Left ventricle myocardium inferior (tissue), 1 donor: ENCODE results near the gene SEC14L5. TPM values are rescaled to one million over a fixed set of nuclear protein-coding genes. Genes with fewer than 3 reads are reported as not detected.

ENCODE experiments used
- DNase-seq: peaks from one replicate; pipeline ENCODE4 v3.0.0-alpha.2; 2020
- H3K27ac ChIP-seq: fragments of 200-600 bp; replicated peaks from 2 replicates; pipeline ENCODE4 v1.8.0; 2021
- H3K27me3 ChIP-seq: fragments of 200-600 bp; 2 replicates; pipeline ENCODE4 v1.8.0; 2021; ENCODE audit warnings: low read depth
- H3K36me3 ChIP-seq: fragments of 200-600 bp; 2 replicates; pipeline ENCODE4 v1.8.0; 2021
- H3K4me1 ChIP-seq: fragments of 200-600 bp; 2 replicates; pipeline ENCODE4 v1.8.0; 2021
- H3K4me3 ChIP-seq: fragments of 200-600 bp; 2 replicates; pipeline ENCODE4 v1.8.0; 2021; ENCODE audit warnings: mild to moderate bottlenecking, moderate library complexity
- H3K9me3 ChIP-seq: fragments of 200-600 bp; replicated peaks from 2 replicates; pipeline ENCODE4 v1.8.0; 2021
- intact Hi-C: fragments of 100-400 bp; cut with micrococcal nuclease; formaldehyde crosslinking; loops from one replicate; pipeline ENCODE4 v1.11.0; 2022
- total RNA-seq: library from RNA; stranded (reverse); fragmentation: NEBNext Ultra II Directional; extraction: Animal tissue kit (Norgen Biotek cat#: 25700); gene quantifications from one replicate; pipeline ENCODE4 v1.2.1, GENCODE V29; 2021
- TF ChIP-seq, protein P1 (sequence below): fragments of 200-600 bp; IDR thresholded peaks from 2 replicates; pipeline ENCODE4 v1.8.0; 2021; ENCODE audit warnings: antibody characterized with exemption, mild to moderate bottlenecking, borderline replicate concordance
- donor health status: DM: no; HTN: yes; CAD: no; lungs with severe emphysema.

The SEC14L5 gene
- total RNA-seq, 1 donor from 2014 or later: 15.5 TPM

DNA sequence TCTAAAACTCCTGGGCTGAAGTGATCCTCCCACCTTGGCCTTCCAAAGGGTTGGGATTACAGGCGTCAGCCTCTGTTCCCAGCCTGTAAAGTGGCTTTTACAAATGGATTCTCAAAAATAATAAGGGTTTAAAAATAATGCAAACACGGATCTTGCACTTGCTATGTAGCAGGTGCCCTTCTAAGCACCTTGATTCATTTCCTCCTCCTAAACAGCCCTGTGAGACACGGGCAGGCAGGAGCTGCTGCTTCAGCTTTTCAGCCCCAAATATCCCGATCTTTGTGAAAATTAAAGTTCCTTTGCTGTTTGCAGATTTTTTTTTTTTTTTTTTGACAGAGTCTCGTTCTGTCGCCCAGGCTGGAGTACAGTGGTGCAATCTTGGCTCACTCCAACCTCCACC is 43.9 kb downstream of the SEC14L5 start:
- Histone ChIP-seq H3K4me1 (peaks cover 17% of the 10 kb centered on the region), H3K36me3 (no peaks in the 10 kb centered on the region), H3K27me3 (no peaks in the 10 kb centered on the region), H3K27ac (peak overlapping the region; percentile 86), H3K4me3 (no peak overlapping the region), H3K9me3 (no peaks in the 10 kb centered on the region)
- DNase-seq: no peak
- intact Hi-C loops: no loop called here
- TF ChIP-seq, protein P1, sequence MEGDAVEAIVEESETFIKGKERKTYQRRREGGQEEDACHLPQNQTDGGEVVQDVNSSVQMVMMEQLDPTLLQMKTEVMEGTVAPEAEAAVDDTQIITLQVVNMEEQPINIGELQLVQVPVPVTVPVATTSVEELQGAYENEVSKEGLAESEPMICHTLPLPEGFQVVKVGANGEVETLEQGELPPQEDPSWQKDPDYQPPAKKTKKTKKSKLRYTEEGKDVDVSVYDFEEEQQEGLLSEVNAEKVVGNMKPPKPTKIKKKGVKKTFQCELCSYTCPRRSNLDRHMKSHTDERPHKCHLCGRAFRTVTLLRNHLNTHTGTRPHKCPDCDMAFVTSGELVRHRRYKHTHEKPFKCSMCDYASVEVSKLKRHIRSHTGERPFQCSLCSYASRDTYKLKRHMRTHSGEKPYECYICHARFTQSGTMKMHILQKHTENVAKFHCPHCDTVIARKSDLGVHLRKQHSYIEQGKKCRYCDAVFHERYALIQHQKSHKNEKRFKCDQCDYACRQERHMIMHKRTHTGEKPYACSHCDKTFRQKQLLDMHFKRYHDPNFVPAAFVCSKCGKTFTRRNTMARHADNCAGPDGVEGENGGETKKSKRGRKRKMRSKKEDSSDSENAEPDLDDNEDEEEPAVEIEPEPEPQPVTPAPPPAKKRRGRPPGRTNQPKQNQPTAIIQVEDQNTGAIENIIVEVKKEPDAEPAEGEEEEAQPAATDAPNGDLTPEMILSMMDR: no peak

DNA sequence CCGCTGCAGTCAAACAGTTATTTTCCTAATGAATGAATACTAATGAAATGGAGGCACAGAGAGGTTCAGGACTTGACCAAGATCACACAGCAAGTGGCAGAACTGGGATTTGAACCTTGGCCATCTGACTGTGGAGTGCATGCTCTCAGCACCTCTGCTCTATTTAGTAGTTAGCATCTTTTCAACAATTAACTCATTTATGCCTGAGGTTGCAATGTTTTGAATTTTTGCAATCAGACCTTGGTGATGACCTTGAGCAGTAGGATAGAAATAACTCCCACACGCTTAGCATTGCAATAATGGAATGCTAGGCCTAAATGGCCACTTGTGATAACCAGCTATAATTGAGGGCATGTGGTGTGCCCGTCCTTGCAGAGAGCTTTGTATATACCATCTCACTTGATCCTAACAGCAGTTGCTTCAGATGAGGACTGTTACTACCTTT is 44.6 kb downstream of the SEC14L5 start:
- Histone ChIP-seq H3K4me1 (peaks cover 17% of the 10 kb centered on the region), H3K36me3 (no peaks in the 10 kb centered on the region), H3K27ac (peak overlapping the region; percentile 86), H3K9me3 (no peaks in the 10 kb centered on the region), H3K27me3 (no peaks in the 10 kb centered on the region), H3K4me3 (peak overlapping the region; percentile 63)
- intact Hi-C loops: no loop called here
- TF ChIP-seq, protein P1: no peak
- no peak for DNase-seq

- Histone ChIP-seq H3K36me3 (peaks cover 3% of the 10 kb centered on the region), H3K27me3 (no peaks in the 10 kb centered on the region), H3K9me3 (no peaks in the 10 kb centered on the region), H3K27ac (peak overlapping the region; percentile 86), H3K4me1 (peaks cover 17% of the 10 kb centered on the region), H3K4me3 (peak overlapping the region; percentile 63)
- no peak for DNase-seq
- intact Hi-C loops: no loop called here
- TF ChIP-seq, protein P1: no peak
These were observed 45.1 kb downstream of the SEC14L5 start for GRCh38 chr16:5003211-5003610.

- peaks cover 9% of the 10 kb centered on the region for H3K36me3 ChIP-seq
- no peak for DNase-seq
- peak overlapping the region; percentile 63 for H3K4me3 ChIP-seq
- peaks cover 17% of the 10 kb centered on the region for H3K4me1 ChIP-seq
- H3K9me3 ChIP-seq: no peaks in the 10 kb centered on the region
- TF ChIP-seq, protein P1: no peak
- H3K27ac ChIP-seq: peak overlapping the region; percentile 86
- no peaks in the 10 kb centered on the region for H3K27me3 ChIP-seq
- intact Hi-C loops: no loop called here
These were observed 45.7 kb downstream of the SEC14L5 start for GRCh38 chr16:5003828-5004227.

DNA sequence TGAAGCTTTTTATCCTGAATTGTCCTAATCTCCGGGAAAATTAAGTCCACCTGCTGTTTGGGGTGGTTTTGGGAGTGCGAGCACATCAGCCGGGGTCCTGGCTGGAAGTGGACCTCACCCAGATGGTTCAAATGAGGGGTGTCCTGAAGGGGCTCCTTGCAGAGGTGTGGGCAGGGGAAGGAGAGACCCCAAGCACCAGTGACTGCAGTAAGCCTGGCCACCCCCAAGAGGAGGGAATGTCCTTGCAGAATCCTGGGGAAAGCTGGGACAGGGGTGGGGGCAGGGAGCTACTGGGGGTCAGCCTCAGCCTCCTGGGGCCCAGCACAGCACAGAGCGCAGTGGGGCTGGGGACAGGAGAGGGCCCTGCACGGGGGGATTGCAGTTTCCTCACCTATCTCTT is 46.2 kb downstream of the SEC14L5 start:
- Histone ChIP-seq H3K4me1 (peaks cover 17% of the 10 kb centered on the region), H3K36me3 (peaks cover 14% of the 10 kb centered on the region), H3K27ac (peak overlapping the region; percentile 86), H3K9me3 (no peaks in the 10 kb centered on the region), H3K27me3 (no peaks in the 10 kb centered on the region), H3K4me3 (peak overlapping the region; percentile 63)
- TF ChIP-seq, protein P1: no peak
- DNase-seq: no peak
- intact Hi-C loops: no loop called here

DNA sequence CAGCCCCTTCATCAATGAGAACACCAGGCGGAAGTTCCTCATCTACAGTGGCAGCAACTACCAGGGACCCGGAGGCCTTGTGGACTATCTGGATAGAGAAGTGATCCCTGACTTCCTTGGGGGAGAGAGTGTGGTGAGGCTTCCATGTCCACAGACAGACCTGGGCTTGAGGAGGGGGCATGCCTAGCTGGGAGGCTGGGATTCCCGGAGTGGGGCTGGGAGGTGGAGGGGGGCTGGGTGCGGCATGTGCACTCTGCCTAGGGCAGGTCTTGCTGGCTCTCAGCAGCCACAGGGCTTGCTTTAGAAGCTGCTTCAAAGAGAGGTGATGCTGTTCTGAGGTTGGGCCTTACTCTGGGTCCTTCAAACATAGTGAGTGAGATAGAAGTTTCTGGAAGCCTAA is 47.8 kb downstream of the SEC14L5 start:
- no peak overlapping the region for H3K4me3 ChIP-seq
- H3K27me3 ChIP-seq: no peaks in the 10 kb centered on the region
- intact Hi-C loops: no loop called here
- no peaks in the 10 kb centered on the region for H3K9me3 ChIP-seq
- H3K36me3 ChIP-seq: peaks cover 18% of the 10 kb centered on the region
- H3K27ac ChIP-seq: peak overlapping the region; percentile 19
- no peak for DNase-seq
- peaks cover 17% of the 10 kb centered on the region for H3K4me1 ChIP-seq
- TF ChIP-seq, protein P1: no peak
